Body of pancreas (tissue), 4 donors: ENCODE measurements around the gene ARHGEF17.

Experiments
- POLR2A ChIP-seq, 3 donors: fragments of 450-650 bp; IDR thresholded peaks; one replicate each; pipeline ENCODE4 v1.6.1; 2016; ENCODE audit warnings: antibody characterized with exemption in 3 of 3, mild to moderate bottlenecking in 2 of 3
- TF ChIP-seq, protein P1 (sequence below), 7 experiments: fragments of 450-650 bp in 4 of 7; fragments of 200-600 bp in 3 of 7; sonication (generic) in 3 of 7; IDR thresholded peaks; one replicate each; pipeline ENCODE4 v1.5.1; 2016 to 2019; ENCODE audit warnings: antibody characterized with exemption in 7 of 7

DNA sequence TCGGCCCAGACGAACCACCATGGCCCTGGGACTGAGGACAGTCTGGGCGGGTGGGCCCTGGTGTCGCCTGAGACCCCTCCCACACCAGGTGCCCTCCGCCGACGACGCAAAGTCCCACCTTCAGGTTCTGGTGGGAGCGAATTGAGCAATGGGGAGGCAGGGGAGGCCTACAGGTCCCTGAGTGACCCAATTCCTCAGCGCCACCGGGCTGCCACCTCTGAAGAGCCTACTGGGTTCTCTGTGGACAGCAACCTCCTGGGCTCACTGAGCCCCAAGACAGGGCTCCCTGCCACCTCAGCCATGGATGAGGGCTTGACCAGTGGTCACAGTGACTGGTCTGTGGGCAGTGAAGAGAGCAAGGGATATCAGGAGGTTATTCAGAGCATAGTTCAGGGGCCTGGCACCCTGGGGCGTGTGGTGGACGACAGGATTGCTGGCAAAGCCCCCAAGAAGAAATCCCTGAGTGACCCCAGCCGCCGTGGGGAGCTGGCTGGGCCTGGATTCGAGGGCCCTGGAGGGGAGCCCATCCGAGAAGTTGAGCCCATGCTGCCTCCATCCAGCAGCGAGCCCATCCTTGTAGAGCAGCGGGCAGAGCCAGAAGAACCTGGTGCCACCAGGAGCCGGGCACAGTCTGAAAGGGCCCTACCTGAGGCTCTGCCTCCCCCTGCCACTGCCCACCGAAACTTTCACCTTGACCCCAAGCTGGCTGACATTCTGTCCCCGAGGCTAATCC is 2.8 kb downstream of the ARHGEF17 start:
- TF ChIP-seq, protein P1, sequence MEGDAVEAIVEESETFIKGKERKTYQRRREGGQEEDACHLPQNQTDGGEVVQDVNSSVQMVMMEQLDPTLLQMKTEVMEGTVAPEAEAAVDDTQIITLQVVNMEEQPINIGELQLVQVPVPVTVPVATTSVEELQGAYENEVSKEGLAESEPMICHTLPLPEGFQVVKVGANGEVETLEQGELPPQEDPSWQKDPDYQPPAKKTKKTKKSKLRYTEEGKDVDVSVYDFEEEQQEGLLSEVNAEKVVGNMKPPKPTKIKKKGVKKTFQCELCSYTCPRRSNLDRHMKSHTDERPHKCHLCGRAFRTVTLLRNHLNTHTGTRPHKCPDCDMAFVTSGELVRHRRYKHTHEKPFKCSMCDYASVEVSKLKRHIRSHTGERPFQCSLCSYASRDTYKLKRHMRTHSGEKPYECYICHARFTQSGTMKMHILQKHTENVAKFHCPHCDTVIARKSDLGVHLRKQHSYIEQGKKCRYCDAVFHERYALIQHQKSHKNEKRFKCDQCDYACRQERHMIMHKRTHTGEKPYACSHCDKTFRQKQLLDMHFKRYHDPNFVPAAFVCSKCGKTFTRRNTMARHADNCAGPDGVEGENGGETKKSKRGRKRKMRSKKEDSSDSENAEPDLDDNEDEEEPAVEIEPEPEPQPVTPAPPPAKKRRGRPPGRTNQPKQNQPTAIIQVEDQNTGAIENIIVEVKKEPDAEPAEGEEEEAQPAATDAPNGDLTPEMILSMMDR (IDR thresholded peaks at IDR 0.05): no peak
- TF ChIP-seq POLR2A (IDR thresholded peaks at IDR 0.05): no peak
